Measurements from ENCODE around the gene ZNF3.
A peak's percentile ranks its signal among the peaks of the same experiment; 100 is the strongest.

DNA sequence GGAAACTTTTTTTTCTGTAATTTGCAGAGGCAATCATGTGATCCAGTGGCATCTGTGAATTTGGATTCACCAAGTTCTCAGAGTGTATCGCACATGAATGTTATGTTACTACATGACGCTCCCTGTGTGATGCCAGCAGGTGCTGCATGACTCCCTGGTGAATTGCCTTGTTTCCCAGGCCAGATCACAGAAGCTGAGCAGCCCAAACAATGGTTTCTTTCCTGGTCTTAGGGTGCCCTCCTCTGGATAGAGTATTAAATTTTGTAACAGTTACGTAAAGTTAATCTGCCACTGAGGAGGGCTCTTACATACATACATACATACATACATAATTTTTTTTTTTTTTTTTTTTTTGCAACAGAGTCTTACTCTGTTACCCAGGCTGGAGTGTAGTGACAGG, 28.3 kb downstream of the ZNF3 start:
- TF ChIP-seq, protein P1, sequence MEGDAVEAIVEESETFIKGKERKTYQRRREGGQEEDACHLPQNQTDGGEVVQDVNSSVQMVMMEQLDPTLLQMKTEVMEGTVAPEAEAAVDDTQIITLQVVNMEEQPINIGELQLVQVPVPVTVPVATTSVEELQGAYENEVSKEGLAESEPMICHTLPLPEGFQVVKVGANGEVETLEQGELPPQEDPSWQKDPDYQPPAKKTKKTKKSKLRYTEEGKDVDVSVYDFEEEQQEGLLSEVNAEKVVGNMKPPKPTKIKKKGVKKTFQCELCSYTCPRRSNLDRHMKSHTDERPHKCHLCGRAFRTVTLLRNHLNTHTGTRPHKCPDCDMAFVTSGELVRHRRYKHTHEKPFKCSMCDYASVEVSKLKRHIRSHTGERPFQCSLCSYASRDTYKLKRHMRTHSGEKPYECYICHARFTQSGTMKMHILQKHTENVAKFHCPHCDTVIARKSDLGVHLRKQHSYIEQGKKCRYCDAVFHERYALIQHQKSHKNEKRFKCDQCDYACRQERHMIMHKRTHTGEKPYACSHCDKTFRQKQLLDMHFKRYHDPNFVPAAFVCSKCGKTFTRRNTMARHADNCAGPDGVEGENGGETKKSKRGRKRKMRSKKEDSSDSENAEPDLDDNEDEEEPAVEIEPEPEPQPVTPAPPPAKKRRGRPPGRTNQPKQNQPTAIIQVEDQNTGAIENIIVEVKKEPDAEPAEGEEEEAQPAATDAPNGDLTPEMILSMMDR (IDR thresholded peaks at IDR 0.05; ENCODE audit: low read depth, low read length), result peak; percentile 19
- TF ChIP-seq EZH2phosphoT487 (IDR thresholded peaks at IDR 0.05; ENCODE audit: low read depth), result no peak

Measured in OCI-LY3 (cell line).